SK-N-SH treated with all-trans-retinoic acid at 6 μM for 48 hours (cell line): ENCODE measurements around the gene DNM1.

Experiments used
- ARNTL ChIP-seq: fragments of 450-650 bp; formaldehyde crosslinking; IDR thresholded peaks from 2 replicates; pipeline ENCODE4 v1.5.0; 2020; ENCODE audit warnings: low read depth, mild to moderate bottlenecking, moderate library complexity, borderline replicate concordance
- ESRRG ChIP-seq: fragments of 250-450 bp; sonication (Bioruptor Pico); IDR thresholded peaks from 2 replicates; pipeline ENCODE4 v1.6.1; 2021; ENCODE audit warnings: mild to moderate bottlenecking
- OSR1 ChIP-seq: fragments of 250-450 bp; sonication (Bioruptor Pico); IDR thresholded peaks from 2 replicates; pipeline ENCODE4 v1.8.0; 2022; ENCODE audit warnings: moderate library complexity, mild to moderate bottlenecking, inconsistent platforms
- PPARA ChIP-seq: fragments of 250-450 bp; sonication (Bioruptor Pico); IDR thresholded peaks from 2 replicates; pipeline ENCODE4 v1.5.0; 2020; ENCODE audit warnings: mild to moderate bottlenecking, borderline replicate concordance
- SNAI2 ChIP-seq: fragments of 250-450 bp; sonication (Bioruptor Pico); IDR thresholded peaks from 2 replicates; pipeline ENCODE4 v1.5.0; 2020; ENCODE audit warnings: mild to moderate bottlenecking, moderate library complexity
- TOX ChIP-seq: fragments of 250-450 bp; sonication (Bioruptor Pico); IDR thresholded peaks from 2 replicates; pipeline ENCODE4 v1.8.0; 2021; ENCODE audit warnings: mild to moderate bottlenecking, moderate library complexity, borderline replicate concordance
- ZFP3 ChIP-seq: fragments of 250-450 bp; sonication (Bioruptor Pico); IDR thresholded peaks from 2 replicates; pipeline ENCODE4 v1.5.0; 2020; ENCODE audit warnings: mild to moderate bottlenecking, moderate library complexity
- ZNF565 ChIP-seq: fragments of 450-650 bp; formaldehyde crosslinking; conservative IDR thresholded peaks from 2 replicates; pipeline ENCODE4 v1.5.0; 2020; ENCODE audit warnings: low read depth, mild to moderate bottlenecking, moderate library complexity
- ZNF70 ChIP-seq: fragments of 450-650 bp; formaldehyde crosslinking; IDR thresholded peaks from 2 replicates; pipeline ENCODE4 v1.5.0; 2020; ENCODE audit warnings: mild to moderate bottlenecking, moderate library complexity
- TF ChIP-seq, protein P1 (sequence below): fragments of 250-450 bp; sonication (Bioruptor Pico); IDR thresholded peaks from 2 replicates; pipeline ENCODE4 v1.5.1; 2021; ENCODE audit warnings: mild to moderate bottlenecking, moderate library complexity

- TF ChIP-seq ESRRG: no peak
- TF ChIP-seq ZFP3 (CRISPR knock-in tag): no peak
- TF ChIP-seq OSR1: no peak
- TF ChIP-seq, protein P1, sequence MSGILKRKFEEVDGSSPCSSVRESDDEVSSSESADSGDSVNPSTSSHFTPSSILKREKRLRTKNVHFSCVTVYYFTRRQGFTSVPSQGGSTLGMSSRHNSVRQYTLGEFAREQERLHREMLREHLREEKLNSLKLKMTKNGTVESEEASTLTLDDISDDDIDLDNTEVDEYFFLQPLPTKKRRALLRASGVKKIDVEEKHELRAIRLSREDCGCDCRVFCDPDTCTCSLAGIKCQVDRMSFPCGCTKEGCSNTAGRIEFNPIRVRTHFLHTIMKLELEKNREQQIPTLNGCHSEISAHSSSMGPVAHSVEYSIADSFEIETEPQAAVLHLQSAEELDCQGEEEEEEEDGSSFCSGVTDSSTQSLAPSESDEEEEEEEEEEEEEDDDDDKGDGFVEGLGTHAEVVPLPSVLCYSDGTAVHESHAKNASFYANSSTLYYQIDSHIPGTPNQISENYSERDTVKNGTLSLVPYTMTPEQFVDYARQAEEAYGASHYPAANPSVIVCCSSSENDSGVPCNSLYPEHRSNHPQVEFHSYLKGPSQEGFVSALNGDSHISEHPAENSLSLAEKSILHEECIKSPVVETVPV (CRISPR knock-in tag): no peak
- no peak for TF ChIP-seq ZNF70 (CRISPR knock-in tag)
- TF ChIP-seq SNAI2 (CRISPR knock-in tag): no peak
- TF ChIP-seq PPARA: no peak
- TF ChIP-seq ARNTL (CRISPR knock-in tag): no peak
- TF ChIP-seq TOX (CRISPR knock-in tag): no peak
- TF ChIP-seq ZNF565: no peak
These were observed 16.7 kb downstream of the DNM1 start for GRCh38 chr9:128219831-128220230.
